HG03159 (cell line): Measurements from ENCODE around the gene BTAF1.

Experiments used
- ATAC-seq: cut with Tn5 transposase; IDR thresholded peaks from one replicate; pipeline ENCODE4 v1.9.1; 2021; ENCODE audit warnings: mild to moderate bottlenecking, moderate library complexity; ENCODE audit not compliant: unreplicated experiment

Gene BTAF1

DNA sequence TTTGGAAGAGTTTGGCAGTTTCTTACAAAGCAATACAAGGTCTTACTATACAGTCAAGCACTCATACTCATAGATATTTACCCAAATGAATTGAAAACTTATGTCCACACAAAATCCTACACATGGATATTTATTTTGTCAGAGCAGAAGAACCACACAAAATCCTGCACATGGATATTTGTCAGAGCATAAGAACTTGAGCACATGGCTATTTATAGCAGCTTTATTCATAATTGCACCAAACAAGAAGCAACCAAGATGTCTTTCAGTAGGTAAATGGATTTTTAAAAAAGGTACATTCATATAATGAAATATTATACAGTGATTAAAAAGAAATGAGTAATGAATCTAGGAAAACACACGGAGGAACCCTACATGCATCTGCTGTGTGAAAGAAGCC lies 115.4 kb downstream of the BTAF1 start:
- ATAC-seq: no peak

DNA sequence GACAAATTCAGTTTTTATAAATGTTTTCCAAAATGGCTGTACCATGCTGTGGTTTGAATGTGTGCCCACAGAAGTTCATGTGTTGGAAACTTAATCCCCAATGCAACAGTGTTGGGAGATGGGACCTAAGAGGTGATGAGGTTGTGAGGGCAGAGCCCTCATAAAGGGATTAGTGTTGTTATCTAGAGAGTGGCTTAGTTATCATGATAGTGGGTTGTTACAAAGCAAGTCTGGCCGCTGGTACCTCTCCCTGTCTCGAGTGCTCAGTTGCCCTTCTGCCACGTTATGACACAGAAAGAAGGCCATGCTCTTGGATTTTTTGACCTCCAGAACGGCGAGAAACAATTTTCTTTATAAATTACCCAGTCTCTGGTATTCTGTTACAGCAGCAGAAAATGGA lies 119.0 kb downstream of the BTAF1 start:
- no peak for ATAC-seq

GRCh38 chr10:92045641-92046106 lies 122.1 kb downstream of the BTAF1 start:
- no peak for ATAC-seq

GRCh38 chr10:92047215-92047614 lies 123.6 kb downstream of the BTAF1 start:
- no peak for ATAC-seq

DNA sequence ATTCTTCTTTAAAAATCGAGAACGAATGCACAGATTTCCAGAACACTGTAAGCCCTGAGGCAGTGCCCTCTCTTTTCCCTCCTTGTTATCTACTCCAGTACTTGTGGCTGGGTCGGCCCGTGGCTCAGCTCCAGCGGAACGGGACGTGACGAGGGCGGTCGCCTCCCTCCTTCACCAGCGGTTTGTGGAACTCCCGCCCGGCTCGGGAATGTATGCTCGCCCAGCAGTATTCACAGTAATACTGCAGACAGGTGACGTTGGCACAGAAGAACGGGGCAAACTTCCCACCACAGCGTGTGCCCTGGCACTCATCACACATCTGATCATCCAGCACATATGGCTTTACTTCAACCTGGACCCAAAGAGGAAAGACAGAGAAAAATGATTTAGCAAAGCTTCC lies 128.5 kb downstream of the BTAF1 start:
- ATAC-seq: no peak

- ATAC-seq: no peak
These were observed 129.2 kb downstream of the BTAF1 start for GRCh38 chr10:92052741-92053140.

- no peak for ATAC-seq
These were observed 131.2 kb downstream of the BTAF1 start for GRCh38 chr10:92054807-92055206.

GRCh38 chr10:92062273-92062672 lies 138.7 kb downstream of the BTAF1 start:
- no peak for ATAC-seq

- ATAC-seq: no peak
These were observed 140.9 kb downstream of the BTAF1 start for GRCh38 chr10:92064506-92064905.

GRCh38 chr10:92066386-92066785 lies 142.8 kb downstream of the BTAF1 start:
- no peak for ATAC-seq

GRCh38 chr10:92068900-92069299 lies 145.3 kb downstream of the BTAF1 start:
- ATAC-seq: no peak

- ATAC-seq: no peak
These were observed 150.7 kb downstream of the BTAF1 start for GRCh38 chr10:92074126-92074887.

- ATAC-seq: no peak
These were observed 152.3 kb downstream of the BTAF1 start for GRCh38 chr10:92075829-92076228.

DNA sequence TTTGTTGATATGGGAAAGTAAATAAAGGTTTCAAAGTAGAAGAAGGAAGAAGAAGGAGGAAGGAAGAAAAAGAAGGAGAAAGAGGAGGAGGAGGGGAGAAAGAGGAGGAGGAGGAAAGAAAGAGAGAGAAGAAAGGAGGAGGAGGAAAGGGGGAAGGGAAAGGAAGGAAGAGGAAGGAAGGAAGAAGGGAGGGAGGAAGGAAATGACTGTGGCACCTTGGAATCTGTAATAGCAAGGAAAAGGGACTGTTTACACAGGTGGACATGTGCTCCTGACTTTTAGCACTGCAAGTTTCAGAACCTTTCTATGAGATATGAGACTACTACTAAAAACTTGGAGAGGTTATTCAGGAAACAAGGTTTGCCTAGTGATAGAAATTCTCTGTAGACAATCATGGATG lies 153.2 kb downstream of the BTAF1 start:
- no peak for ATAC-seq

DNA sequence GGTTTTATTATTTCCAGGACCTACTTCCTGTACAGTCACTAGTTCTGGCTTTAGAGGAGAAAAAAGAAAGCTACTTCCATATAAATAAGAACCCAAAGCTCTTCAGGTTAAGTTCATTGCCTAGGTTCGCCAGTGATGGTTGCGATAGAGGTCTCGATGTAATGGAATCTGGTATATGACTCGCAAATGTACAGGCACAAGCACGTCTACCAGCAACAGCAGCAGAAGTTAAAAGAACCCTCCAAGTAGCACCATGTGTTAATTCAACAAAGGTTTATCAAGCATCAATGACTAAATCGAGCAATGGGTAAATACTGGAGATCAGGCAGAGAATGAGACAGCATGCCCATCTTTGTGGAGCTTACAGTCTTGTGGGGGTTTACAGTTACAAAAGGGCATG lies 155.4 kb downstream of the BTAF1 start:
- ATAC-seq: no peak
